Activated T-cell treated with anti-CD3 and anti-CD28 coated beads for 1 hour (primary cell): ENCODE measurements around the gene ERBIN.
"Not testable (repeated sequence)": the region's sequence is repeated elsewhere in the genome, so short reads cannot be mapped to it uniquely, and the experiment has no call there.

Experiments used
- DNase-seq: peaks from one replicate; pipeline ENCODE4 v3.0.0-alpha.2; 2020; ENCODE audit warnings: low read depth

The ERBIN gene

DNA sequence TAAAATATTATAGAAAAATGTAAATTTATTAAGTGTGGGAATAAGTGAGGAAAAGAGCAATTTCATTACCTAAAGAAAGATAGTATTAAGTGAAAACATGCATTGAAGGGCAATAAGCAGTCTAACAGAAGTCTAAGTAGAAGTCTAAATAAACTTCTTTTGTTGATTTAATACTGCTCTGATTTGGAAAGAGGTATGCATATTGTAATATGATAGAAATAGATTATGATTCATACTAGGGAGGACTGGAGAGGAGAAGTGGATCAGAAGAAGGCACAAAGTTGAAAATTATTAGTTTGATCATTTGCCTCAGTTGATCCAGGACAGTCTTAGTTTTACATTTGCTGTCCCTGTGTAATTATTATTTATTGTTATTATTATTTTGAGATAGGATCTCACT, 6.6 kb upstream of the ERBIN start:
- DNase-seq: no peak

DNA sequence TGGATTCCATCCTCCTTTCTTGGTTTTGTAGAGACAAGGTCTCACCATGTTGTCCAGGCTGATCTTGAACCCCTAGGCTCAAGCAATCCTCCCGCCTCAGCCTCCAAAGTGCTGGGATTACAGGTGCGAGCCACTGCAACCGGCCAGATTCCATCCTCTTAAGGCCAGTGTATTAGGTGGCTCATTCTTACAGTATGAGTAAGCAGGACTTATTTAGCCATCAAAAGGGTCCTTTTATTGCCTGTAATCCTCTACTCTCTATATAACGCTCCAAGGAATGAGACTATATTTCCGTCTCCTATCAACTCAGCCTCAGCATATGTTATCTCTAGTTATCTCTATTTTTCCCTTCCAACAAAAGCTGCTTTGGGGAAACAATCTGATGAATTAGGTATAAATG, 3.0 kb upstream of the ERBIN start:
- DNase-seq: no peak

DNA sequence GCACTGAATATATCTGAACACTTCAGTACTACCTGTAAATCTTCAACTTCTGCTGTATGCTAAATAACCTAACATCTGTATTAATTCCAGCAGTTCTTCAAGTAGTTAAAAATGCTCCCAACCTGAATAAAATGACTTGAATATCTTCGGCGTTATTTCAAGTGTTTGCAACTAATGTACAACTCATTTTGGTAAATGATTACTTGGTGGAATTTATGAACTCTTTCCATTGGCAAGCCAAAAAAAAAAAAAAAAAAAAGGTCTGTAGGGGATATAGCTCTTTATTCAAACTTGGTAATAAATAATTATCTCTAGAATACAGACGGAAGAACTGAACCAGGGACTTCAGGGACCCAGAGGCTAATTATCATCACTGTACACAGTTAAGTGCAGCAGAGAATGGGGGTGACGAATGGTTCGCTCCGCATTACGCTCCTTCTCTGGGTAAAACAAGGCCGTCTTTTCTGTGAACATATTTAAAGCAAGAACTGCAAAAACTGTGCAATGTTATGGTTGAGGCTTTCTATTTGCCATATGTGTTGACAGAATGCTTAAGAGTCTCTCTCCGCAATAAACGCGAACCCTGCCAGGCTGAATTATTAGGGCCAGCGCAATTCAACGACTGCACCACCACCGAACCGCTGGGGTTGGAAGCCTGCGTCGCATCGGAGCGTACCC, 1.9 kb upstream of the ERBIN start:
- DNase-seq: no peak

DNA sequence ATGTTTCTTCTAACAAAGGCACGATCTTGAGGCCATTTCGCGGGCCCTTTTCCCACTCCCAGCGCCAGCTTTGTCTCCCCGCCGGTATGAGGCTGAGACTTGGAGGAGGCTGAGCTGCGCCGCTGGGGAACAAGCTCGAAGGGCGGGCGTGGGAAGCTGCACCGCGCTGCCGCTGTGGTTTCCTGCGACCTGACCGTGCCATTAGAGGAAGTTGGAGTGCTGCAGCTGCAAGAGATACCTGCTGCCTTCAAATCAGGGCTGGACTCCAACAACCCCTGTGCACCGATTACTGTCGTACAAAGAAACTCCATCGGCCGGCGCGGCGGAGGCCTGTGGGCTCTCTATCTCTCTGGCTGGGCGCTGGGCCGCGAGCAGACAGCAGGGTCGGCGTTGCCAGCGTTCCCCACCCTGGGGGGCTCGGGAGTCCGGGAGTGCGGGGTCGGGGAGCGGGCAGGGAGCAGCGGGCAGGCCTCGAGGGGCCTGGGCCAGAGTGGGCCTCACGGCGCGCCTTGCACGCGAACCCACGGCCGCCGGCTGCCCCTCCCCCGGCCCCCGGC, 1.3 kb upstream of the ERBIN start:
- peak; percentile 46 for DNase-seq

DNA sequence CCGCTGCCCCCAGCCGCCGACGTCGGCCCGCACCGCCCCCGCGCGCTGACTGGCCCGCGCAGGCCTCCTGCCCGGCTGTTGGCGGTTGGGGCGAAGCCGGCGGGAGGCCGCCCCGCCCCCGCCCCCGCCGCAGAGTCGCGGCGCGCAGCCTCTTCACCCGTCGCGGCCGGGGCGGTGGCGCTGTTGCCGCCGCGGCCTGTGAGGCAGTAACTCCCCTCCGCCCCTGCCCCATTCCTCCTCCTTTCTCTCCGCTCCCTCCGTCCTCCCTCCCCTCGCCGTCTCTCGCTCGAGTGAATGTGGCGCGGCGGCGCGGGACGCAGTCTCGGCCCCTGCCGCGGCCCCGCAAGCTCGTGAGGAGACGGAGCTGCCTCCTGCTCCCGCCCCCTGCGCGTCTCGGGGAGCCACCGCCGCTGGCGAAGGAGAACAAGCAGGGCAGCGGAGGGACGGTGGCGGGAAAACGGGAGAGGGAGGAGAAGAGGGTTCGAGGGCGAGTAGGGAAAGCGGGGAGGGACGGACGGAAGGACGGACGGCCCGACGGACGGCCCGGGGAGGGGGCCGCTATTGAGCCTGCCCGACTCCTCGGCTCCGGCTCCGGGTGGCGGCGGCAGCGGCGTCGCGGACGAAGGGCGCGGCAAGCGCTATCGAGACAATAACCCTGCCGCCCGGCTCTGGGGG, 637 bp upstream of the ERBIN start:
- DNase-seq: peak; percentile 68

DNA sequence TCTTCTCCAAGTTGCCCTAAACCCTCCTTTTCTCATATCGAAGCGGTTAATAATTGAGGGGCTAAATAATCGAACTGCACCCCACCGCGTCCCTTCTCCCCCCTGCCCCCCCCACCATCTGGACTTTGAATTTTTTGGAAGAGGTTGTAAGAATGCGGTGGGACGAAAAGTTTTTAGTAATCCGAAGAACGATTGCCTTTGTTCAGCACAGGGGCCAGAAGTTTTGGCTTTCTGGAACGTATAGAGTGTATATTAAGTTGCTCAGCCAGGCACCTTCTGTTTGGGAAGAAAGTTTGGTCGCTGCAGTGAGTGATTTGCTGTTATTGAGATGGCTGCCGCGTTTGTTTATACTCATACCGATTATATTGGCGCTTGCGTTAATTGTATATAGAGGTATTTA, 518 bp downstream of the ERBIN start:
- no peak for DNase-seq

DNA sequence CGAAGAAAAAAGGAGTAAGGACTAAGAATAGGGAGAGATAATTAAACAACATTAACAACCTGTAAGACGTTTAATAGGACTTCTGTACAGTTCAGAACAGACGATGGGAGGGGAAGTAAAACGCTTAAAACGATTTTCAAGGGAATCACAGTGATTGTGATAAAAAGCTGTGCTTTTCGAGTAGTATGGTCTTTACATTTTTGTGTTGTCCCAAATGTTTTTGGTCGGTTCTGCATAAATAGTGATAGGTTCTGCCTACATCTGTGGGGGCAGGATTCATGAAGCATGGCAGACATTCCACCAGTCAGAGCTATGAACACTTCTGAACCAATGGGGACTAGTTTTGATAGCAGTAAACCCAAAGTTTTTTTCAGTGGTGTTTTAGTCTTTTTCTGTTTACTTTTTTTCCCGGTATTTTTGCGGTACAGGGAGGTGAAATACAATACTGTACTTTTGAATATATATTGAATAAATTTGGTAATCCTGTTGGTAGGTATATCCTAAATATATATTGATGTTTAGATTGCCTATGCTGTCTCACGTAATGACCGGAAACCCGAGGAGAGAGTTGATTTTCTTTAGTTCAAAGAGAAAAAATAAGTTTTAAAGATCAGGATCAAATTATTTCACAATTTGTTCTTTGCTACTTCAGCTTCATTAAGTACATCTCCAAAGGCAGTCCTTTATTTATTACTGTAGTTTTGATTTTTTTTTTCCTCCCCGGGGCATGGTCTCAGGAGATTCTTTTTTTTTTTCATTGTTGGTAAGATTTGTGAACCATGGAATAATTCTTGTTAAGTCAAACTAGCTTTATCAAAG, 1.3 kb downstream of the ERBIN start:
- DNase-seq: no peak

DNA sequence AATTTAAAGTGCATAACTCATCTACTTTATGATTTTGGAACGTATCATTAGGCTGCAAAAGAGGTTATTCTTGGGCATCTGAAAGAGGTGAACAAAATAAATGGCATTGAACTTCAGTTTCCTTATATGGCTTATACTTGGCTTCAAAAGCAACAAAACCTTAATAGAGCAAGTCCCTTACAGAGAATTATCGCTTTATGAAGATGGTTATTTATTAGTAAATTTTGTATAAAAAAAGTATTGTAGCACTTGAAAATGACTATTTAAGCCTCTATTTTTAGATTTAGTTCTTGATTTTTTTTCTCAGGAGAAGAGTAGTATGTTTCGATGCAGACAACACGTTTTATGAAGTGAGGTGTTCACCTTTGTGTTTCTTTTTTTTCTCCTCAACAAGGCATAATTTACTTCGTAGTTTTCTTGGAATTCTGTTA, 2.0 kb downstream of the ERBIN start:
- DNase-seq: no peak

DNA sequence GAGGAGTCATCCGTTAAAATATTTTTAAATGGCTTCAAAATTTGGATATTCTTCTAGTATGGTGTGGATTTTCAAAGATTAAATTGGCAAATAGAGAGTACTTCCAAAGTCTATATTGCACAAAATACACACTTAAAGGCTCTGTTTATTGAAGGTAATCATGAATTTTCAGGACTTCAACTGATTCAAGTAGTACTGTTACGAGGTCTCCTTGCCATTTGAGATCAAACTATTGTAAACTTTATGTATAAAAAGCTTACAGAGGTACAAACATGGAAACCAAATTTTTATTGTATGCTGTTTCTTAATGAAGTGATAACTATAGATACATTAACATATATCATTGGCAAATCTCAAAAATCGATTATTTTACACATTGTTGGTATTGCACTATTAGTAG, 2.5 kb downstream of the ERBIN start:
- no peak for DNase-seq

DNA sequence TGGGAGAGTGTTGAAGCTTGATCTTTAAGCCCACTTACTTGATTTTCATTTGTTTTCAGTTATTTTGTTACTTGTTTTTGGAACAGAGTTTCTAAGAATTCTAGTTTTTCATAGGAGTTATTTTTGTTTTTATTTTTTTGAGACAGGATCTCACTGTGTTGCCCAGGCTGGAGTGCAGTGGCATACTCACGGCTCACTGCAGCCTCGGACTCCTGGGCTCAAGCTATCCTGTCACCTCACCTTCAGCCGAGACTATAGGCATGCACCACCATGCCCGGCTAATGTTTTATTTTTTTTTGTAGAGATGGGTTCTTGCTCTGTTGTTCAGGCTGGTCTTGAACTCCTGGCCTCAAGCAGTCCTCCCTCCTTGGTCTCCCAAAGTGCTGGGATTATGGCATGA, 6.3 kb downstream of the ERBIN start:
- DNase-seq: no peak

DNA sequence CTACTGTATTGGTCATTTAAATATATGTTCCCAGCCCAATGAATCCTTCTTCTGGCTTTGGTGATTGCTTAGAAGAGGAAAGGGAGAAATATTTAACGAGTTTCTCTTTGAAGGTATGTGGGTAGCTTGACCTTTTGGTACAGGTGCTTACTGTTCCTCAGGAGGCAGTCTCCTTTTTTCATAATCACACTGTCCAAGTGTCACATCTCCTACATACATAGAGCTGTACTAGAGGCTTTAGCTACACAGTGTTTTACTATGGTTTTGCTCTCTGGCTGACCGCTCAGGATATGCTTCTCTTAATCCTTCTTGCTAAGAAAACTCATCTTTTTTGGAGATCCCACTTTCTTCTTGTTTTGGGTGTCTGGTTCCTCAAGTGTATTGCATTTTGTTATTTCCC, 6.9 kb downstream of the ERBIN start:
- no peak for DNase-seq

DNA sequence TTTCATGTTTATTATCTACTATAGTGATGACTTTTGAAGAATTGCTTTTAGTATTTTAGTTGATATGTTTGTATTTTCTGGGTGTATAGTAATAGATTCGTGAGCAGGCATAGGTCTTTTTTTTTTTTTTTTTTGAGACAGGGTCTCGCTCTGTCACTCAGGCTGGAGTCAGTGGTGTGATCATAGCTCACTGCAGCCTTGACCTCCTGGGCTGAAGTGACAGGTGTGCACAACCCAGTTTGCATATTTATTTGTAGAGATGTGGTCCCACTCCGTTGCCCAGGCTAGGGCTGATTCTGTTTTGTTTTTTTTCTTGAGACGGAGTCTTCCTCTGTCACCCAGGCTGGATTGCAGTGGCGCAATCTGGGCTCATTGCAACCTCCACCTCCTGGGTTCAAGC, 11.9 kb downstream of the ERBIN start:
- DNase-seq: no peak

DNA sequence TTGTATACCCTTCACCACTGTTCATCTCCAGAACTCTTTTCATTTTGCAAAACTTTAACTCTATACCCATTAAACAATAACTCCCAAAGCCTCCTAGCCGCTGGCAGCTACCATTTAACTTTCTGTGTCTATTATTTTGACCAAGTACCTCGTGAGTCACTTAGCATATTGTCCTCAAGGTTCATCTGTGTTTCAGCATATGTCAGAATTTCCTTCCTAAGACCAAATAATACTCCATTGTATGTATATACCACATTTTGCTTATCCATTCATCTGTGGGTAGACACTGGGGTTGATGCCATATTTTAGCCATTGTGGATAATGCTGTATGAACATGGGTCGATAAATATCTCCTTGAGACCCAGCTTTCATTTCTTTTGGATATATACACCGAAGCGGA, 17.4 kb downstream of the ERBIN start:
- DNase-seq: no peak

DNA sequence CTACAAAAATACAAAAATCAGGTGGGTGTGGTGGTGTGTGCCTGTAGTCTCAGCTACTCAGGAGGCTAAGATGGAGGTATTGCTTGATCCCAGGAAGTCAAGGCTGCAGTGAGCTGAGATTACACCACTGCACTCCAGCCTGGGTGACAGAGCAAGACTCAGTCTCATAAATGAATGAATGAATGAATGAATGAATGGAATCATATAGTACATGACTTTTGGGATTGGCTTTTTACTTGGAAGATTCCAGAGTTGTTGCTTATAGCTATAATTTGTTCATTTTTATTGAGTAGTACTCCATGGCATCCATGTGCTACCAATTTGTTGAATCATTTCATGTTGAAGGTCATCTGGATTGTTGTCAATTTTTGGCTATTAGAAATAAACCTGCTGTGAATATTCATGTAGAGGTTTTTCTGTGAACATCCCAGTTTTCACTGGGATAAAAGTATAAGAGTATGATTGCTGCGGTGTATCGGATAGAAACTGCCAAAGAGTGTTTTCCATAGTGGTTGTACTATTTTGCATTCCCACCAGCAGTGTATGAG, 19.9 kb downstream of the ERBIN start:
- no peak for DNase-seq

DNA sequence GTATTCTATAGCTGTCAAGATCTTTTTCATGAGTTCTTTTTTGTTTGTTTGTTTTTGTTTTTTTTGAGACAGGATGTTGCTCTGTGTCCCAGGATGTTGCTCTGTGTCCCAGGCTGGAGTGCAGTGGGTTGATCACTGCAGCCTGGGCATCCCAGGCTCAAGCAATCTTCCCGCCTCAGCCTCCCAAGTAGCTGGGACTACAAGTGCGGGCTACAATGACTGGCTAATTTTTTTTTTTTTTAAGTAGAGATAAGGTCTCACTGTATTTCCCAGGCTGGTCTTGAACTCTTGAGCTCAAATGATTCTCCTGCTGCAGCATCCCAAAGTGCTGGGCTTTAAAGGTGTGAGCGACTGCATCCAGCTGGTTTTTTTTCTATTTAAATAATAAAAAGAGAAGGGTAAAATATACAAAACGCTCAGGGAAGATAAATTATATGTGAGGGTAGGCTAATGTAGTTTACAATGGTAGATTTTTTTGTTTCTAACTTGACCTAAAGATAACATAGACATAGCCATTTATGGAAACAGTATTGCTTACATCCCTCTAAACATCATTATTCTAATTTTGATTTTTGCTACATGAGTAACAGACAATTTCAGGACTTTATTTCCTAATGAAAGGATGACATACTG, 21.9 kb downstream of the ERBIN start:
- DNase-seq: no peak

DNA sequence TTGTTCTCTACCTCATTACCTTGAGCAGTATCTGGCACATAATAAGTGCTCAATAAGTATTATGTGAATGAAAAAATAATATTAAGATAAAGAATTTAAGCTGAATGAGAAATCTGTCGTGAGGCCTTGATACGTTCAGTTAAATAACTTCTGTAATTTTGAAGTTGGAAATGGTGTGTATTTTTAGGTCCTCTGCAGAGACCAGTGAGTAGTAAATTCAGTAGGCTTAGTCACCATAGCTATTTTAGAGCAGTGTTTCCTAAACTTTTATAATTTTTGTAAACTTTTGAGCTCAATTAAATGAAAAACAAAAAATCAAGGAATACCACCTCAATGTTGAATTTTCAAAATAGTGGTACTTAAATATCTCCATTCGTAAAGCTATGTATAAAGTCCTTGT, 25.0 kb downstream of the ERBIN start:
- DNase-seq: no peak

DNA sequence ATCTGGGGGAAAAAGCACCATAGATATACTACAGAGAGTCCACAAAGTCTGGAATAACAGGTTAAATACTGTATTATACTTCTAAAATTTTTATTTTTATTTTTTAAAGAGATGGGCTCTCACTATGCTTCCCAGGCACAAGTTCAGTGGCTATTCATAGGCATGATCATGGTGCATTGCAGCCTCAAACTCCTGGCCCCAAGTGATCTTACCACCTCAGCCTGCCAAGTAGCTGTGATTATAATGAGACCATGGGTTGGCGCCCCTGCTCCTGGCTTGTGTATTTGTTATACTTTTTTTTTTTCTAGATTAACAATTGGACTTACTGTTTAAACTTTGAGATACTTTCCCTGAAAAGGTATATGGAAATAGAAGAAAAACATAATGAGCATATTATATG, 25.9 kb downstream of the ERBIN start:
- no peak for DNase-seq

DNA sequence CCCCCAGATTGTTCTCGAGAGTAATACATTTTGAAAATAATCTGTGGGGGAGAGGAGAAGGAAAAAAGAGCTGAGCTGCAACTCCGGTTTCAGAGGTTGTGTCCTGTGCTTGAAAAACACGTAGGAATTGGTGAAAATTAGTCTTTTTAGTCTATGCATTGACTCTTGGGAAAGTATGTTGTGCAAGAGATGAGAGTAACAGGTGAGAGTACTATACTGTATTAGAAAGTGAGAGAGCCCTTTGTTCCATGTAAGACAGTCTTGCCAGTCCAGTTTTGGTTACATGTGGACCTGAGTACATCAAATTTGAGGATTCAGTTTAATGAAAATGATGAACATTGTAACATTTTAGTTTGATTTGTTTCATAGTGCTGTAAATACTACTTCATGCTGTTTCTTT, 27.8 kb downstream of the ERBIN start:
- no peak for DNase-seq

DNA sequence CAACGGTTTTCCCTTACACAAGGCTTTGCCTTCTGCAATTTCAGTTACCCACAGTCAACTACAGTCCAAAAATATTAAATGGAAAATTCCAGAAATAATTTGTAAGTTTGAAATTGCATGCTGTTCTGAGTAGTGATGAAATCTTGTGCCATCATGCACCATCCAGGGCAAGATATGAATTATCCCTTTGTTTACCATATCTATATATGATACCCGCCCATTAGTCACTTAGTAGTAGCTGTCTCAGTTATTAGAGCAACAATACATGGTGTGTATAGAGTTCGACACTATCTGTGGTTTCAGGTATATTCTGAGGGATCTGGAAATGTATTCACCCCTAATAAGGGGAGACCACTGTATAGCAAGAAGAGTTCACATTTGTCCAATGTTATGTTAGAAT, 29.4 kb downstream of the ERBIN start:
- no peak for DNase-seq

DNA sequence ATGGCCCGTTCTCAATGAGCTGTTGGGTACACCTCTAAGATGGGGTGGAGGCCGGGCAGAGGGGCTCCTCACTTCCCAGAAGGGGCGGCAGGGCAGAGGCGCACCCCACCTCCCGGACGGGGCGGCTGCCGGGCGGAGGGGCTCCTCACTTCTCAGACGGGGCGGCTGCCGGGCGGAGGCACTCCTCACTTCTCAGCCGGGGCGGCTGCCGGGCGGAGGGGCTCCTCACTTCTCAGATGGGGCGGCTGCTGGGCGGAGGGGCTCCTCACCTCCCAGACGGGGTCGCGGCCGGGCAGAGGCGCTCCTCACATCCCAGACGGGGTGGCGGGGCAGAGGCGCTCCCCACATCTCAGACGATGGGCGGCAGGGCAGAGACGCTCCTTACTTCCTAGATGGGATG, 31.3 kb downstream of the ERBIN start:
- not testable (repeated sequence) for DNase-seq

DNA sequence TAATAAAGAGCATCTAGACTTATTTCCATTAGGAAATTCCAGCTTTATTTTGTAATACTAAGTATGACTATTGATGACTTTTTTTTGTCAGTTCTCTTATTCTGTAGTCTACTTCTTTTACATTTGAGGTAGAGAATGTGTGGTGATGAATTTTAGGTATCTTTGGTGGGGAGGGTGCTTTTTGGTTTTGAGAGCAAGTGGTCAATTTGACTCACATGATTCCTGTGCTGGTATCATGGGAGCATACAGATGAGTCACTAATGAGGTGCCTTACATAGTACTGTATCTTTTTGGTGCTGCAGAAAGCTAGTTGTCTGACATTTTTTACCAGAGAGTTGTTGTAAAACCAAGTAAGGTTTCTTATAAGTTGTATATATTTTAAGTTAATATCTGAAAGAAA, 35.3 kb downstream of the ERBIN start:
- DNase-seq: no peak
